ENCODE results near the gene SORBS1. TPM values are rescaled to one million over a fixed set of nuclear protein-coding genes. Genes with fewer than 3 reads are reported as not detected.
A peak's percentile ranks its signal among the peaks of the same experiment; 100 is the strongest.

The SORBS1 gene
- total RNA-seq, 2 experiments from 2014 or later = 1.5 to 1.8 TPM

DNA sequence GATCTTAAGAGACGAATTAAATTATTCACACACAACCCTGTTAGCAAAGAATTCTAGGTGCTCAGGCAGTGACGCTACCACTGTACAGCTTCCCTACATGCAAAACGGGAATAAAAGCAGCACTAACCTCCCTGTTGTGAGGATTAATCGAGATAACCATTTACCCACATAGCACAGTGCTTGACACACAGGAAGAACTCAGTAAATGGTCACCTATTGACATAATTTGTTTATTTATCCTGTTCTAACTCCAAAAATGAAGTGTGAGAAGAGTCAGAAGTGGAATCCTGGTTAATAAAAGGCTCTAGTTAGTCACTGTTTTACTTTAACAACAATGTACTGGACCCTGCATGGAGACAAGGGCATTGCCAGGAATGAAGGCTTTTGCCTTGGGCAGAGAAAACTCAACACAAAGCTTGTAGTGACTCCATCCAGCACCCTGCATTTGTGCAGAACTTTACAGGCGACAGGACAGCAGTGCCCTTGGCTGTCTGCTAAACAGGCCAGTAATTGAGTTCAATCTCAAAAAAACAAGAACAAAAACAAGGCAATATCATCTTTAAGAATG, 103.8 kb downstream of the SORBS1 start:
- no peak overlapping the region for H3K4me3 Mint-ChIP-seq

DNA sequence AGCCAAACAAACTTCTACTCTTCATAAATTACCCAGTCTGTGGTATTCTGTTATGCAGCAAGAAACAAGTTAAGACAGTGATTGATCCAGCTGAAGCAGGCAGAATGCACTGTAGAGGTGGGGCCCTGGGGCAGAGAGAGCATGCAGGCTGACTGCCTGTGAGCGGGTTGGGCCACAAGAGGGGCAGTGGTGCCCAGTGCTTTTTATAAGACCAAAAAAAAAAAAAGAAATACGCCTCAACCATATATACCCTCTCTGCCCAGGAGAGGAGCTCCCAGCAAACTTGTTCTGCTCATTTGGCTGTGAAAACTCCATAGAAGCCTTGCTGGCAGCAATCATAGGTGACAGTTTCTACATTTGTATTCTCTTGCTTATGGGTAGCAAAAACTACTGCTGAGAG, 104.7 kb downstream of the SORBS1 start:
- no peak overlapping the region for H3K27ac Mint-ChIP-seq
- no peaks in the 10 kb centered on the region for H3K4me1 Mint-ChIP-seq (ENCODE audit: low read depth)
- intact Hi-C loops (cut with micrococcal nuclease) = no loop called here
- H3K4me3 Mint-ChIP-seq = no peak overlapping the region
- no peak for DNase-seq
- CTCF ChIA-PET = interaction anchor here (0.7 kb wide), 1 partner anchor 11 kb away, joined by 4 read pairs; no protein-coding TSS in a partner anchor
- H3K36me3 Mint-ChIP-seq = no peaks in the 10 kb centered on the region
- POLR2A ChIA-PET = no interaction called here
- H3K9me3 Mint-ChIP-seq = no peaks in the 10 kb centered on the region
- peaks cover 4% of the 10 kb centered on the region for H3K27me3 Mint-ChIP-seq

More for the DNA sequence above, 103.8 kb downstream of the SORBS1 start:
- no peaks in the 10 kb centered on the region for H3K4me1 Mint-ChIP-seq (ENCODE audit: low read depth)
- ChIA-PET POLR2A (no interaction called here), CTCF (interaction anchor here (1.4 kb wide), 1 partner anchor 12 kb away, joined by 5 read pairs; no protein-coding TSS in a partner anchor)
- no peak for DNase-seq
- H3K36me3 Mint-ChIP-seq = no peaks in the 10 kb centered on the region
- no peaks in the 10 kb centered on the region for H3K9me3 Mint-ChIP-seq
- intact Hi-C loops (cut with micrococcal nuclease) = no loop called here
- H3K27ac Mint-ChIP-seq = no peak overlapping the region
- H3K27me3 Mint-ChIP-seq = peaks cover 4% of the 10 kb centered on the region

DNA sequence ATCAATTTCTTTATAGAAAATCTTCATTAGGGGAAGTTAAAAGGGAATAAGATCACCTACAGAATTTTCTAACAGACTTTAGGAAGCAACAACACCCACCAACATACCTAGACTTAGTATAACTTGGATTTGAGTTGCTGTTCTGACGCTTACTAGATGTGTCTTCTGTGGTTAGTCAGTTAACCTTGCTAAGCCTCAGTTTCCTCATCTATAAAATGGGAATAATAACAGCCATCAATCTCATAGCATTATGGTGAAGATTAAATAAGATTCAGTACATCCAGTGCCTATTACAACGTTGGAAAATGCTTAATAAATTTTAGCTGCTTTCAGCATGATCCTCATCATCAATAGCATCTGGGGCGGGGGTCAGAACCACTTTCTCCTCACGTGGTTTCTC, 106.2 kb downstream of the SORBS1 start:
- ChIA-PET CTCF (interaction anchor here (1.5 kb wide), 1 partner anchor 9 kb away, joined by 6 read pairs; no protein-coding TSS in a partner anchor), POLR2A (no interaction called here)
- Mint-ChIP-seq H3K27me3 (peaks cover 4% of the 10 kb centered on the region), H3K4me1 (ENCODE audit: low read depth) (no peaks in the 10 kb centered on the region), H3K4me3 (no peak overlapping the region), H3K36me3 (no peaks in the 10 kb centered on the region), H3K9me3 (no peaks in the 10 kb centered on the region), H3K27ac (no peak overlapping the region)
- intact Hi-C loops (cut with micrococcal nuclease) = no loop called here
- no peak for DNase-seq

DNA sequence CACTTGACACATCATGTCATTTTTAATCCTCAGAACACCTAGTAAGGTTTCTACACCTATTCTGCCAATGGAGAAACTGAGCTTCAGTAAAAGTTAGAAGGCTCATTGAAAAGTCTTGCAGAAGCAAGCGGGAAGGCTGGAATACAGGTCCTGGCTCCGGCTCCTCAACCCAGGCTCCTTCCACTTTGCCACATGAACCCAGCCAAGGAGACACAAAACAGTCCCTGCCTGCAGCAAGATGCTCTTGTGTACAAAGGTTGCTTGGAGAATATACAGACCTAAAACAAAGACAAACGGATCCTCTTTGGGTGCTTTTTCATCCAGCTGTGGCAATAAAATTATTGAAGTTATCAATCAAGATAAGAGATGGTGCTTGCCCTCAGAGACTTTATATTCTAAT, 106.8 kb downstream of the SORBS1 start:
- no peak for DNase-seq
- Mint-ChIP-seq H3K4me3 (no peak overlapping the region), H3K4me1 (ENCODE audit: low read depth) (no peaks in the 10 kb centered on the region), H3K9me3 (no peaks in the 10 kb centered on the region), H3K27me3 (peaks cover 4% of the 10 kb centered on the region), H3K27ac (no peak overlapping the region), H3K36me3 (no peaks in the 10 kb centered on the region)
- ChIA-PET POLR2A (no interaction called here), CTCF (no interaction called here)
- intact Hi-C loops (cut with micrococcal nuclease) = no loop called here

DNA sequence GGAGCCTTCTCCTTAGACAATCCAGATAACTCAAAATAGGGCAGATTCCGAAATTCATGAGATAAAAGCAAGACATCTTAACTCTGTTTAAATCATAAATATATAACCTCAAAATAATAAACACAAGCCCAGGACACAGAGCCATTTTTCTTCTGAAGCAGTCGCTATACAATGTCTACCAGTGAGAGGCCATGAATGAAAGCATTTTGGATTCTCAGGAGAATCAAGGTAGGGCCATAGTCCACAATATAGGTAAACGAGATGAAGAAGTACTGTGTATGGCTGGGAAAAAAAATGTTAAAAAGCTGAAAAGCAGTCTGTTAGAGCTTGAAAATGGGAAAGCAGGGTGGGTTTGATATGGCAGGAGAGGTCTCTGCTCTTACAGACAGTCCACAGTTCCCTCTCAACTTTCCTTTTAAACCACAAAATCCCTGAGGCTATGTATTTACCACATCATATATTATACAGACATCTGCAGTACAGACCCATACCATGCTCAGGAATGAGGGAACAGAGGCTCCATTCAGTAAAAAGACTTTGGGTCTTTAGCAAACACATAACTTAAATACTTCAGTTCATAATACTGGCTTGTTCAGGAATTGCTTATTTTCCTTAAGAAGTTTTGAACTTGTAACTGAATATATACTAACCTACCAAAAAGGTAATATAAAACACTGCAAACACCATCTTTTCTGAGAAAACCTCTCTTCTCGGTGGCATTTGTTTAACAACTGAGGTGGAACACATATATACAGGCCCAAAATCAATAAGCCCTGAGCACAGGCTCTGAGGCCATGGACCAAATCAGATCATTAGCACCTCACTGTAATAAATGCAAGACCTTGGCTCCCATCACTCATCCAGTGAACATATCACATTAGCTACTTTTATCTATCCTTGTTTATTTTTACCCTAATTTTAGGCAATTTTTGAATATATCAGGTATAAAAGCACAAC, 109.3 kb downstream of the SORBS1 start:
- H3K4me3 Mint-ChIP-seq = no peak overlapping the region
- intact Hi-C loops (cut with micrococcal nuclease) = no loop called here
- H3K27me3 Mint-ChIP-seq = no peaks in the 10 kb centered on the region
- ChIA-PET CTCF (interaction anchor here (1.2 kb wide), 1 partner anchor 21 kb away, joined by 3 read pairs; no protein-coding TSS in a partner anchor), POLR2A (interaction anchor here (0.6 kb wide), 1 partner anchor 51 kb away, joined by 3 read pairs; no protein-coding TSS in a partner anchor)
- no peak for DNase-seq
- H3K9me3 Mint-ChIP-seq = no peaks in the 10 kb centered on the region
- no peaks in the 10 kb centered on the region for H3K4me1 Mint-ChIP-seq (ENCODE audit: low read depth)
- H3K27ac Mint-ChIP-seq = no peak overlapping the region
- H3K36me3 Mint-ChIP-seq = no peaks in the 10 kb centered on the region

DNA sequence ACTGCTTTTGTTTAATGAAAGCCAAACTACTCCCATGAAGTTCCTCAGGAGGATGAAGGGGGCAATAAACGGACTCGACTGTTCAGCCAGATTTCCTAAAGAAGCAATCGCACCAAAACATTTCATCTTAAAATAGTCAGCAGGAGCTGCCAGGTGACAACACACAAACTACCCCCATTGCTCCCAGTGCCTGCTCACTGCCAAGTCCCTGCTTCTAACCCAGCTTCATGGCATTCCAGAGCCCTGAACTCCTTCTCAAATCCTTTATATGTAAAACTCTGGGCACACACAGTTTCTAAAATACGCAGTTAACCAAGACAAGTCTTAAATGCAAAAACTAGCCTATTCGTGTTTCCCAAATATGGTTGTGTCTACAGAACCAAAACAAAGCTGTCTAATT, 110.0 kb downstream of the SORBS1 start:
- peaks cover 3% of the 10 kb centered on the region for H3K27me3 Mint-ChIP-seq
- no peak for DNase-seq
- POLR2A ChIA-PET = interaction anchor here (0.6 kb wide), 1 partner anchor 50 kb away, joined by 3 read pairs; no protein-coding TSS in a partner anchor
- intact Hi-C loops (cut with micrococcal nuclease) = no loop called here
- no peaks in the 10 kb centered on the region for H3K9me3 Mint-ChIP-seq
- H3K4me3 Mint-ChIP-seq = no peak overlapping the region
- H3K36me3 Mint-ChIP-seq = no peaks in the 10 kb centered on the region
- CTCF ChIA-PET = interaction anchor here (1.0 kb wide), 1 partner anchor 150 kb away, joined by 3 read pairs; no protein-coding TSS in a partner anchor
- H3K27ac Mint-ChIP-seq = no peak overlapping the region
- no peaks in the 10 kb centered on the region for H3K4me1 Mint-ChIP-seq (ENCODE audit: low read depth)

DNA sequence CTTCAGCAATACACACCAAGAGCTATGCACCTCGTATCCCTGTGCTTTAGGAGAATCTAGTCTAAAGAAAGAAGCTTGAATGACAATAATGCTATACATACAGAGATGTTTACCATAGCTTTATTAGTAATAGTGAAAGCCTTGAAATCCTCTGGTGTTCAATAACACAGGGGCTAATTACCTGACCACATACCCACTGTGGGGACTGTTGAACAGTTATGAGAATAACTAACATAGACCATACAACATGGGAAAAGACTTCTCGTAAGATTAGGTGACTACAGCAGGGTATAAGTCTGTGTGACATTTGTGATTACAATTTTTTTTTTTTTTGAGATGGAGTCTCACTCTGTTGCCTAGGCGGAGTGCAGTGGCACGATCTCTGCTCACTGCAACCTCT, 111.0 kb downstream of the SORBS1 start:
- ChIA-PET POLR2A (no interaction called here), CTCF (interaction anchor here (1.0 to 1.6 kb wide), 3 partner anchors 18 to 151 kb away, joined by 3 to 4 read pairs (median 4); no protein-coding TSS in a partner anchor)
- H3K9me3 Mint-ChIP-seq = no peaks in the 10 kb centered on the region

DNA sequence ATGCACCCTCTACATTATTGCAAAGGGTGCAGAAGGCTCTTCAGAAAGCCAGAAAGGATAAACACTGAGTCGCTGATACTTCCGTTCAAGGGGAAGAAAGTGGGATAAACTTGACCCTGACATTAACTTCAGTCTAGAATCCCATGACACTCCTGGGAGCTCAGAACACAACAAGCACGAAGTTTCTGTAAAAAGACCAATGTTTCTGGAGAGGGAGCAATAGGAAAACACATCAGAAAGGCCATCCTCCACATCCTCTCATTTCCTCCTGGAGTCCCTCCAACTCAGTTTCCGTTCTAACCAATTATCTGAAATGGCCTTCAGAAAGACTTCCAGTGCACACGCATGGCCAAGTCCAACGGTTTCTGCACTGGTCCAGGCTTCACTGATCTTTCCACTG, 113.5 kb downstream of the SORBS1 start:
- POLR2A ChIA-PET = no interaction called here
- Mint-ChIP-seq H3K27me3 (peaks cover 5% of the 10 kb centered on the region), H3K4me1 (ENCODE audit: low read depth) (peaks cover 2% of the 10 kb centered on the region), H3K4me3 (no peak overlapping the region), H3K9me3 (no peaks in the 10 kb centered on the region), H3K36me3 (no peaks in the 10 kb centered on the region), H3K27ac (no peak overlapping the region)
- no peak for DNase-seq
- intact Hi-C loops (cut with micrococcal nuclease) = no loop called here
- CTCF ChIA-PET = interaction anchor here (1.0 to 8.3 kb wide), 4 partner anchors 15 to 73 kb away, joined by 4 to 83 read pairs (median 26); no protein-coding TSS in a partner anchor

More for the DNA sequence above, 111.0 kb downstream of the SORBS1 start:
- intact Hi-C loops (cut with micrococcal nuclease) = no loop called here
- no peak overlapping the region for H3K27ac Mint-ChIP-seq
- peaks cover 2% of the 10 kb centered on the region for H3K4me1 Mint-ChIP-seq (ENCODE audit: low read depth)
- H3K4me3 Mint-ChIP-seq = no peak overlapping the region
- H3K27me3 Mint-ChIP-seq = peaks cover 5% of the 10 kb centered on the region
- DNase-seq = no peak
- no peaks in the 10 kb centered on the region for H3K36me3 Mint-ChIP-seq

DNA sequence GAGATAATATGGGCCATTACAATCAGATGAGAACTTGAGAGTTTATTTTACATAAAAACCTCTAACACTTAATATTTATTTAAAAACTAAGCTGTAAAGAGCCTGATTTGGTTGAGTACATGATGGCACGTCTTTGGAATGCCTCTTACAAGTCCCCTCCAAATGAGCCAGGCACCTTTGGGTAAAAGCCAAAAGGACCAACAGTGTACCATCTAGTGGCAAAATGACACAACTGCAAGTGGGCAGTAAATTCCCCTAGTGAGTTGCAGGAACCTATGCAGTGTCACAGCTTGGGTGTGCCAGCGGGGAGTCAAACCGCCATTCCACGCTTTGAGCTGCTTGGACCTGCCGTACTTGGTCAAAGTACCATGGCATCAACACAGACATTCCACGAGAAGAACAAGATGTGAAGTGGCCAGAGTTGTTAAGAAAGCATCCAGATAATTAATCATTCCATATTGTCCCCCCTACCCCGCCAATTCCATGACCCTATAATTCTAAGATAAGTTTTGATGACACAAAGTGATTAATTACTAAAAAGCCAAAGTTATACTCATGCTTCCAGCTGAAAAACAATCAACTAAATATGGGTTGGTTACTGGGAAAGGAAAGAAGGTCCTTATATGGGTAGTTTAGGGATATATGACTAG, 115.2 kb downstream of the SORBS1 start:
- DNase-seq = peak; percentile 34
- peaks cover 5% of the 10 kb centered on the region for H3K27me3 Mint-ChIP-seq
- no peaks in the 10 kb centered on the region for H3K36me3 Mint-ChIP-seq
- intact Hi-C loops (cut with micrococcal nuclease) = loop anchor here (1.0 kb wide), 2 partner anchors 72 to 155 kb away; no protein-coding TSS in a partner anchor
- POLR2A ChIA-PET = no interaction called here
- no peaks in the 10 kb centered on the region for H3K9me3 Mint-ChIP-seq
- no peak overlapping the region for H3K4me3 Mint-ChIP-seq
- H3K4me1 Mint-ChIP-seq (ENCODE audit: low read depth) = peaks cover 6% of the 10 kb centered on the region
- H3K27ac Mint-ChIP-seq = no peak overlapping the region
- CTCF ChIA-PET = interaction anchor here (0.5 to 8.3 kb wide), 18 partner anchors 9 to 158 kb away, joined by 3 to 83 read pairs (median 4); no protein-coding TSS in a partner anchor

DNA sequence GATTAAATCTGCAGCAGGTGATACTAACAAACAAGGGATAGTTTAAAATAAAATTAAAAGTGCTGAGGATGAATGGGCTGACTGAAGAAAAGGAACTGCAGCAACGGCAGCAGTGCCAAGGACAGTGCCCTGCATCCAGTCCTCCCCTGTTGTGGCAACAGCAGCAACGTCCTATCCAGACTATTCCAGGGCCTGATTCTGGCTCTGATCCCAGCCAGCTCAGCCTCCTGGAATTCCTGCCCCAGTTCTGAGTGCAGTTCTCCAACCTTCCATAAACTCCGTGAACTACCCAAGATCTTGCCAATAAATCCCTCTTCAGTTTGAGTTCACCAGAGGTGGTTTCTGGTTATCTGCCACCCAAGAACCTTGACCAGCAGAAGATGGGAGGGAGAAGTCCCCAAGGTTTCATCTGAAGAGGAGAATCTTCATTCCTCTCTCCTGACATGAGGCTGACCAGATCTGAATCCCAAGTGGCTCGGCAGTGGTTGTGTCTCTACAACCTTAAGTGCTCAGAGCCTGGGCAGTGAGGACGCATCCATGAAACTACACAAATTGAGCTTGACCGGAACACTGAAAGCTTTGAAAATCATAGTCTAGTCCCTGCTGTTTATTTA, 115.8 kb downstream of the SORBS1 start:
- Mint-ChIP-seq H3K4me3 (no peak overlapping the region), H3K36me3 (no peaks in the 10 kb centered on the region), H3K9me3 (no peaks in the 10 kb centered on the region), H3K27me3 (peaks cover 5% of the 10 kb centered on the region), H3K4me1 (ENCODE audit: low read depth) (peaks cover 7% of the 10 kb centered on the region), H3K27ac (no peak overlapping the region)
- no peak for DNase-seq
- POLR2A ChIA-PET = no interaction called here
- CTCF ChIA-PET = interaction anchor here (0.7 to 8.3 kb wide), 14 partner anchors 10 to 159 kb away, joined by 3 to 83 read pairs (median 5); no protein-coding TSS in a partner anchor
- intact Hi-C loops (cut with micrococcal nuclease) = no loop called here

DNA sequence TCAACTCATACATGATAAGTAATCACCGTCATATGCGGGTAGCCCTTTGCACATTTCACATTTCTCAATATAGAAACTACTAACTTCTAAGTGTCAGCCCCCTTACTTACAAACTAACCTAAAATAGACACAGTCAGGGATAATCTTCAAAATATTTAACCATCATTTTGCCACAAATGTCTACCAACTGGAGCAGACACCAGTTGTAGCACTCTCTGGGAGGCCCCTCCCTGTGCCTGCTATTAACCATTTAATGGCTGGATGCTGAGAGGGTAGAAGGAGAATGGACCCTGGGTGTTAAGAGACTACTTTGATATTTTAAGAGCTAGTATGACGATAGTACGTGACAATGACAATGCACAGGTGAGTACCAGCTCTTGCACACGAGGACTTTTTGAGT, 116.4 kb downstream of the SORBS1 start:
- ChIA-PET POLR2A (no interaction called here), CTCF (interaction anchor here (1.6 to 8.3 kb wide), 5 partner anchors 11 to 160 kb away, joined by 6 to 83 read pairs (median 11); no protein-coding TSS in a partner anchor)
- Mint-ChIP-seq H3K27me3 (peaks cover 5% of the 10 kb centered on the region), H3K9me3 (no peaks in the 10 kb centered on the region), H3K36me3 (no peaks in the 10 kb centered on the region), H3K4me1 (ENCODE audit: low read depth) (peaks cover 7% of the 10 kb centered on the region), H3K27ac (no peak overlapping the region), H3K4me3 (no peak overlapping the region)
- intact Hi-C loops (cut with micrococcal nuclease) = no loop called here
- DNase-seq = no peak
